KOPT-K1 (cell line): ENCODE data around the gene UBE2F.
A peak's percentile ranks its signal among the peaks of the same experiment; 100 is the strongest.
"Not testable (repeated sequence)": the region's sequence is repeated elsewhere in the genome, so short reads cannot be mapped to it uniquely, and the experiment has no call there.

Source experiments
- H3K27ac ChIP-seq: fragments of 200-600 bp; sonication (generic); 2 replicates; pipeline ENCODE4 v1.5.1; 2016; ENCODE audit warnings: antibody characterized with exemption, mild to moderate bottlenecking, low read depth, low read length; ENCODE audit not compliant: poor library complexity, severe bottlenecking
- H3K36me3 ChIP-seq: fragments of 200-600 bp; sonication (generic); 2 replicates; pipeline ENCODE4 v1.5.1; 2017; ENCODE audit warnings: antibody characterized with exemption, mild to moderate bottlenecking, low read length, moderate library complexity; ENCODE audit not compliant: insufficient read depth
- H3K9me3 ChIP-seq: fragments of 200-600 bp; sonication (generic); 2 replicates; pipeline ENCODE4 v1.5.1; 2017; ENCODE audit warnings: antibody characterized with exemption, low read length, mild to moderate bottlenecking; ENCODE audit not compliant: insufficient read depth, poor library complexity, severe bottlenecking

Gene UBE2F

GRCh38 chr2:237963490-237963991 lies 3.3 kb upstream of the UBE2F start:
- H3K27ac ChIP-seq, H3K36me3 ChIP-seq: not testable (repeated sequence)
- H3K9me3 ChIP-seq, result peaks cover 21% of the 10 kb centered on the region

GRCh38 chr2:237964194-237964577 lies 2.6 kb upstream of the UBE2F start:
- Histone ChIP-seq H3K27ac (no peak overlapping the region), H3K36me3 (no peaks in the 10 kb centered on the region), H3K9me3 (peaks cover 21% of the 10 kb centered on the region)

- no peaks in the 10 kb centered on the region; the same call in 1 of the 2 replicates for H3K36me3 ChIP-seq
- H3K27ac ChIP-seq, result no peak overlapping the region
- peaks cover 21% of the 10 kb centered on the region for H3K9me3 ChIP-seq
These were observed 2.0 kb upstream of the UBE2F start for GRCh38 chr2:237964578-237965404.

GRCh38 chr2:237965844-237966243 lies 970 bp upstream of the UBE2F start:
- H3K27ac ChIP-seq, H3K36me3 ChIP-seq: not testable (repeated sequence)
- H3K9me3 ChIP-seq, result peaks cover 21% of the 10 kb centered on the region

- no peaks in the 10 kb centered on the region; the same call in 1 of the 2 replicates for H3K36me3 ChIP-seq
- H3K27ac ChIP-seq, result peak overlapping the region; percentile 33
- H3K9me3 ChIP-seq, result peaks cover 20% of the 10 kb centered on the region
These were observed 607 bp upstream of the UBE2F start for GRCh38 chr2:237966250-237966564.

GRCh38 chr2:237967463-237967951 lies 693 bp downstream of the UBE2F start:
- Histone ChIP-seq H3K36me3 (no peaks in the 10 kb centered on the region; the same call in 1 of the 2 replicates), H3K27ac (peak overlapping the region; percentile 33), H3K9me3 (peaks cover 7% of the 10 kb centered on the region)

GRCh38 chr2:237968048-237968862 lies 1.4 kb downstream of the UBE2F start:
- Histone ChIP-seq H3K27ac (peak overlapping the region; percentile 33), H3K9me3 (no peaks in the 10 kb centered on the region), H3K36me3 (no peaks in the 10 kb centered on the region; the same call in 1 of the 2 replicates)

GRCh38 chr2:237971661-237972060 lies 4.8 kb downstream of the UBE2F start:
- Histone ChIP-seq H3K36me3 (peaks cover 17% of the 10 kb centered on the region), H3K27ac (no peak overlapping the region), H3K9me3 (no peaks in the 10 kb centered on the region)

- Histone ChIP-seq H3K27ac (no peak overlapping the region), H3K36me3 (peaks cover 17% of the 10 kb centered on the region), H3K9me3 (no peaks in the 10 kb centered on the region)
These were observed 5.4 kb downstream of the UBE2F start for GRCh38 chr2:237972211-237972610.

- H3K36me3 ChIP-seq, result peaks cover 17% of the 10 kb centered on the region
- no peaks in the 10 kb centered on the region for H3K9me3 ChIP-seq
- H3K27ac ChIP-seq, result no peak overlapping the region
These were observed 6.1 kb downstream of the UBE2F start for GRCh38 chr2:237972936-237973335.

GRCh38 chr2:237977380-237977779 lies 10.6 kb downstream of the UBE2F start:
- H3K9me3 ChIP-seq, result no peaks in the 10 kb centered on the region
- H3K36me3 ChIP-seq, result peaks cover 17% of the 10 kb centered on the region; the same call in 1 of the 2 replicates
- H3K27ac ChIP-seq, result peak overlapping the region; percentile 74

- Histone ChIP-seq H3K9me3 (no peaks in the 10 kb centered on the region), H3K36me3 (peaks cover 17% of the 10 kb centered on the region; the same call in 1 of the 2 replicates), H3K27ac (peak overlapping the region; percentile 74)
These were observed 11.4 kb downstream of the UBE2F start for GRCh38 chr2:237978058-237978712.

- H3K9me3 ChIP-seq, result no peaks in the 10 kb centered on the region
- H3K27ac ChIP-seq, result peak overlapping the region; percentile 74
- H3K36me3 ChIP-seq, result peaks cover 17% of the 10 kb centered on the region; the same call in 1 of the 2 replicates
These were observed 12.5 kb downstream of the UBE2F start for GRCh38 chr2:237979331-237979730.

GRCh38 chr2:237980087-237980486 lies 13.3 kb downstream of the UBE2F start:
- Histone ChIP-seq H3K9me3 (peaks cover under 1% of the 10 kb centered on the region), H3K27ac (peak overlapping the region; percentile 74), H3K36me3 (peaks cover 14% of the 10 kb centered on the region; the same call in 1 of the 2 replicates)

- Histone ChIP-seq H3K9me3 (peaks cover 7% of the 10 kb centered on the region), H3K36me3 (peaks cover 13% of the 10 kb centered on the region; the same call in 1 of the 2 replicates), H3K27ac (peak overlapping the region; percentile 74)
These were observed 13.9 kb downstream of the UBE2F start for GRCh38 chr2:237980751-237981150.
